Measurements from ENCODE around the gene DIRAS1.
"Not testable (repeated sequence)": the region's sequence is repeated elsewhere in the genome, so short reads cannot be mapped to it uniquely, and the experiment has no call there.

Gene DIRAS1

GRCh38 chr19:2703691-2704216 lies 17.4 kb downstream of the DIRAS1 start:
- no peak for DNase-seq

- no peak for DNase-seq
Observed at GRCh38 chr19:2703077-2703437, 18.1 kb downstream of the DIRAS1 start.

GRCh38 chr19:2702170-2703076 lies 18.7 kb downstream of the DIRAS1 start, which contains the start of gene GNG7:
Gene GNG7 (minus strand): TSS chr19:2702694. CDS start chr19:2520688, 182,006 bp downstream.
- DNase-seq: peak; percentile 96

GRCh38 chr19:2701361-2702169 lies 19.6 kb downstream of the DIRAS1 start:
- DNase-seq: no peak

GRCh38 chr19:2700660-2701360 lies 20.4 kb downstream of the DIRAS1 start:
- DNase-seq: no peak

- DNase-seq: no peak
Observed at GRCh38 chr19:2699413-2700140, 21.6 kb downstream of the DIRAS1 start.

GRCh38 chr19:2694196-2694595 lies 27.0 kb downstream of the DIRAS1 start:
- no peak for DNase-seq

GRCh38 chr19:2693492-2694160 lies 27.5 kb downstream of the DIRAS1 start:
- no peak for DNase-seq

- DNase-seq: no peak
Observed at GRCh38 chr19:2691951-2692350, 29.2 kb downstream of the DIRAS1 start.

GRCh38 chr19:2690856-2691255 lies 30.3 kb downstream of the DIRAS1 start:
- no peak for DNase-seq

GRCh38 chr19:2686360-2686759 lies 34.8 kb downstream of the DIRAS1 start:
- DNase-seq: no peak

- no peak for DNase-seq
Observed at GRCh38 chr19:2685204-2685704, 35.9 kb downstream of the DIRAS1 start.

- DNase-seq: no peak
Observed at GRCh38 chr19:2683430-2684003, 37.7 kb downstream of the DIRAS1 start.

- no peak for DNase-seq
Observed at GRCh38 chr19:2680808-2681207, 40.4 kb downstream of the DIRAS1 start.

GRCh38 chr19:2679439-2679838 lies 41.7 kb downstream of the DIRAS1 start:
- DNase-seq: no peak

- not testable (repeated sequence) for DNase-seq
Observed at GRCh38 chr19:2678948-2679347, 42.2 kb downstream of the DIRAS1 start.

GRCh38 chr19:2678044-2678671 lies 43.0 kb downstream of the DIRAS1 start:
- DNase-seq: no peak

GRCh38 chr19:2676823-2677222 lies 44.3 kb downstream of the DIRAS1 start:
- DNase-seq: no peak

- no peak for DNase-seq
Observed at GRCh38 chr19:2675892-2676291, 45.3 kb downstream of the DIRAS1 start.

- no peak for DNase-seq
Observed at GRCh38 chr19:2670217-2670616, 51.0 kb downstream of the DIRAS1 start.
